Adrenal gland (tissue), 5 donors: Measurements from ENCODE around the gene LURAP1L.

Experiments used
- POLR2A ChIP-seq, 2 donors: fragments of 450-650 bp; IDR thresholded peaks; one replicate each; pipeline ENCODE4 v1.6.1; 2017; ENCODE audit warnings: antibody characterized with exemption in 2 of 2, mild to moderate bottlenecking in 2 of 2, moderate library complexity in 1 of 2
- TF ChIP-seq, protein P1 (sequence below), 6 experiments: fragments of 450-650 bp in 4 of 6; fragments of 200-600 bp in 2 of 6; sonication (generic) in 1 of 6; IDR thresholded peaks; 1 replicate in 5 of 6; 2 replicates in 1 of 6; pipeline versions ENCODE4 v1.5.1 to v1.8.0; 2016 to 2021; ENCODE audit warnings: antibody characterized with exemption in 6 of 6, mild to moderate bottlenecking in 2 of 6, moderate library complexity in 1 of 6
- donor health status: DM: no; HTN: no; CAD: no.

GRCh38 chr9:12796601-12797000 lies 21.8 kb downstream of the LURAP1L start:
- TF ChIP-seq, protein P1, sequence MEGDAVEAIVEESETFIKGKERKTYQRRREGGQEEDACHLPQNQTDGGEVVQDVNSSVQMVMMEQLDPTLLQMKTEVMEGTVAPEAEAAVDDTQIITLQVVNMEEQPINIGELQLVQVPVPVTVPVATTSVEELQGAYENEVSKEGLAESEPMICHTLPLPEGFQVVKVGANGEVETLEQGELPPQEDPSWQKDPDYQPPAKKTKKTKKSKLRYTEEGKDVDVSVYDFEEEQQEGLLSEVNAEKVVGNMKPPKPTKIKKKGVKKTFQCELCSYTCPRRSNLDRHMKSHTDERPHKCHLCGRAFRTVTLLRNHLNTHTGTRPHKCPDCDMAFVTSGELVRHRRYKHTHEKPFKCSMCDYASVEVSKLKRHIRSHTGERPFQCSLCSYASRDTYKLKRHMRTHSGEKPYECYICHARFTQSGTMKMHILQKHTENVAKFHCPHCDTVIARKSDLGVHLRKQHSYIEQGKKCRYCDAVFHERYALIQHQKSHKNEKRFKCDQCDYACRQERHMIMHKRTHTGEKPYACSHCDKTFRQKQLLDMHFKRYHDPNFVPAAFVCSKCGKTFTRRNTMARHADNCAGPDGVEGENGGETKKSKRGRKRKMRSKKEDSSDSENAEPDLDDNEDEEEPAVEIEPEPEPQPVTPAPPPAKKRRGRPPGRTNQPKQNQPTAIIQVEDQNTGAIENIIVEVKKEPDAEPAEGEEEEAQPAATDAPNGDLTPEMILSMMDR (IDR thresholded peaks at IDR 0.05) = no peak
- TF ChIP-seq POLR2A (IDR thresholded peaks at IDR 0.05) = no peak
